ENCODE results near the gene PPP2R1A. TPM values are rescaled to one million over a fixed set of nuclear protein-coding genes. Genes with fewer than 3 reads are reported as not detected.

Gene PPP2R1A
- total RNA-seq, 6 experiments from 2014 or later = 326 to 383 (median 349) TPM

DNA sequence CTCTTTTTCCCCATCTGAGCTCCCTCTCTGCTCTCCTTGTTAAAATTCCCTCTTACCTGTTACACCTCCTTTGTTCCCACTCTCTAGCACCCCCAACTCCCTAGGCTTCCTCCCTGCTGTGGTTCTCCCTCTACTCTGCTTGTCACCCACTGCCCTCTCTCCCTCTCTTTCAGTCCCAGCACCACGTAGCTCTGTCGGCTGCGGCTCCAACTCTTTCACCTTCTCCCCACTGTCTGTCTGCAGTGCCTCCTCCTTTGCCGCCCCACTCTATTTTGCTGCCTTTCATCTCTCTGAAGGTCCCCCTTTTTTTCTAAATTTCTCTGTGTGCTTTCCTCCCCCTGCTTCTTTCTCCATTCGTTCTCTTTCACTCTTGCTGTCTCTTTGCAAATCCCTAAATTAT lies 19.5 kb upstream of the PPP2R1A start:
- Mint-ChIP-seq H3K36me3 (ENCODE audit: low read depth) (peaks cover 24% of the 10 kb centered on the region), H3K9me3 (peaks cover 7% of the 10 kb centered on the region), H3K27ac (peak overlapping the region; percentile 79), H3K4me3 (peak overlapping the region; percentile 96), H3K4me1 (ENCODE audit: low read depth) (peaks cover 16% of the 10 kb centered on the region), H3K27me3 (ENCODE audit: insufficient read depth) (peaks cover 1% of the 10 kb centered on the region; the same call in 1 of the 2 replicates)
- no peak for DNase-seq
- TF ChIP-seq, protein P1, sequence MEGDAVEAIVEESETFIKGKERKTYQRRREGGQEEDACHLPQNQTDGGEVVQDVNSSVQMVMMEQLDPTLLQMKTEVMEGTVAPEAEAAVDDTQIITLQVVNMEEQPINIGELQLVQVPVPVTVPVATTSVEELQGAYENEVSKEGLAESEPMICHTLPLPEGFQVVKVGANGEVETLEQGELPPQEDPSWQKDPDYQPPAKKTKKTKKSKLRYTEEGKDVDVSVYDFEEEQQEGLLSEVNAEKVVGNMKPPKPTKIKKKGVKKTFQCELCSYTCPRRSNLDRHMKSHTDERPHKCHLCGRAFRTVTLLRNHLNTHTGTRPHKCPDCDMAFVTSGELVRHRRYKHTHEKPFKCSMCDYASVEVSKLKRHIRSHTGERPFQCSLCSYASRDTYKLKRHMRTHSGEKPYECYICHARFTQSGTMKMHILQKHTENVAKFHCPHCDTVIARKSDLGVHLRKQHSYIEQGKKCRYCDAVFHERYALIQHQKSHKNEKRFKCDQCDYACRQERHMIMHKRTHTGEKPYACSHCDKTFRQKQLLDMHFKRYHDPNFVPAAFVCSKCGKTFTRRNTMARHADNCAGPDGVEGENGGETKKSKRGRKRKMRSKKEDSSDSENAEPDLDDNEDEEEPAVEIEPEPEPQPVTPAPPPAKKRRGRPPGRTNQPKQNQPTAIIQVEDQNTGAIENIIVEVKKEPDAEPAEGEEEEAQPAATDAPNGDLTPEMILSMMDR (IDR thresholded peaks at IDR 0.05) = no peak

DNA sequence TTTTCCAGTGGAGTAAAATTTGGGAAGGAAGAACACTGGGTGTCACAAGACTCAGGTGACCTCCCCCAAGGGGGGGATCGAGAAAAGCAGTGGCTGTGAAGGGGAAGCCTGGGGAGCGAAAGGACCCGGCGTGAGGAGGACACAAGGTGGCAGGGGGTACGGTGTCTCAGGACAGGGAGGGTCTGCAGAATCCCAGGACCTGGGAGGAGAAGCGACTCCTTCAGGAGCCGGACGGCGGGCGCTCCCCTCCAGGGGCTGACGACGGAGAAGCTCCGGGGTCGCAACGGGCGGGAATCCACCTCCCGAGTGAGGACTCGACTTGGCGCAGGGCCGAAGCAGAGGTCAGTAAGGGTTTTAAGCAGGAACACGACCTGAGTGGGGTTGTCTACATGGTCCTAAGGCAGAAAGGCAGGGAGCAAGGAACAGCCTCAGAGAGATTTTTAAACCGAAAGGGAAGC lies 19.0 kb upstream of the PPP2R1A start:
- no peak for DNase-seq
- H3K4me1 Mint-ChIP-seq (ENCODE audit: low read depth) = peaks cover 16% of the 10 kb centered on the region

DNA sequence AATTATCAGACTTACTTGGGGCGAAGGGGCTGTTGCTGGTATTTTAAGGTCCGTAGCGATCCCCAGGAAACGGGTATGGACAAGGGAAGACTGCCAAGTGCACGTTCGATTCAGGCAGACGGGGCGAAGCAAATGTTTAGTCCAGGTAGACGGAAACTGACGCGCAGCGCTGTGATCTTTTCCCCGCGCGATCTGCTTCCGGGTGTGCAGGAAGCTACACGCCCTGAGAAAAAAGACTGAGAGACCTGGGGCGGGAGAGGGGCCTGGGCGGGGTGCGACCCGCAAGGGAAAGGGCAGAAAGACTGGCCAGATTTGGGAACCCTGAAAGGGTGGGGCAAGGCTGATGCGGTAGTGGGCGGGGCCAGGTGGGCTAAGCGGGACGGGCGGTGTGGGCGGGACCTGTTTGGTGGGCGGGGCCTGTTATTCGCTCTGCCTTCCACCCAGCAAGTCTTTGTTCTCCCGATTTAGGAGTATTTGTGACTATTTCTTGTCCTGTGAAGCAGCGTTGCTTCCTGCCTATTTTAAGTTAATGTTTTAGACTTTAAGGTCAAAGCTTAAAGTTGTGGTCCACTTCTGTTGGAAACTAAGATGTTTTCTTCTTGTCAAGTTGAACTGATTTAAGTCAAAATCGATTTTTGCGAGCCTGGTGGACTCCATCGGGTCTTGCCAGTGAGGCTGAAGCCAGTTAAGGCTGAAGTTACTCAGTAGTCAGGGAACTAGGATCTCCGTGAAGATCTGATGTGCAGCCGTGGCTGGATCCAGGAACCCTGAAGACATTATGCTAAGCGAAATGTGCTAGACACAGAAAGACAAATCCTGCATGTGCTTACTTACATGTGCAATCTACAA lies 18.3 kb upstream of the PPP2R1A start, which contains the start of gene ZNF836:
TSS of gene ZNF836 (minus strand) at position 301 of the 849 bp plus-strand sequence. CDS start 3,549 bp downstream, outside the sequence.
- peaks cover 12% of the 10 kb centered on the region for H3K9me3 Mint-ChIP-seq
- TF ChIP-seq, protein P1 (IDR thresholded peaks at IDR 0.05) = no peak
- H3K27me3 Mint-ChIP-seq (ENCODE audit: insufficient read depth) = peaks cover 1% of the 10 kb centered on the region
- peak within 1 kb of the TSS; percentile 96 for H3K4me3 Mint-ChIP-seq
- H3K27ac Mint-ChIP-seq = peak within 1 kb of the TSS; percentile 79
- peak; percentile 47 for DNase-seq
- peaks cover 20% of the 10 kb centered on the region for H3K36me3 Mint-ChIP-seq (ENCODE audit: low read depth)
- peaks cover 16% of the 10 kb centered on the region for H3K4me1 Mint-ChIP-seq (ENCODE audit: low read depth)

More for the DNA sequence above, 19.0 kb upstream of the PPP2R1A start:
- H3K36me3 Mint-ChIP-seq (ENCODE audit: low read depth) = peaks cover 20% of the 10 kb centered on the region
- H3K27me3 Mint-ChIP-seq (ENCODE audit: insufficient read depth) = peaks cover 1% of the 10 kb centered on the region; the same call in 1 of the 2 replicates
- peak overlapping the region; percentile 96 for H3K4me3 Mint-ChIP-seq
- peak overlapping the region; percentile 79 for H3K27ac Mint-ChIP-seq
- peaks cover 12% of the 10 kb centered on the region for H3K9me3 Mint-ChIP-seq
- TF ChIP-seq, protein P1 (IDR thresholded peaks at IDR 0.05) = no peak

DNA sequence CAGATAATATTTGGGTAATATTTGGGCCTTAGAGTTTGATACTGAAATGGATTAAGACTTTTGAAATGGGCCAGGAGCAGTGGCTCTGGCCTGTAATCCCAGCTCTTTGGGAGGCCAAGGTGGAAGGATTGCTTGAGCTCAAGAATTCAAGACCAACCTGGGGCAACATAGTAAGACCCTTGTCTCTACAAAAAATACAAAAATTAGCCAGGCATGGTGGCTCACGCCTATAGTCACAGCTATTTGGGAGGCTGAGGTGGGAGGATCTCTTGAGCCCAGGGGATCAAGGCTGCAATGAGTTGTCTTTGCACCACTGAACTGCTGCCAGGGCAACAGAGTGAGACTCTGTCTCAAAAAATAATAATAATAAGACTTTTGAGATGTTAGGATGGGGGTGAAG lies 17.5 kb upstream of the PPP2R1A start:
- Mint-ChIP-seq H3K36me3 (ENCODE audit: low read depth) (peaks cover 20% of the 10 kb centered on the region), H3K4me1 (ENCODE audit: low read depth) (peaks cover 16% of the 10 kb centered on the region), H3K4me3 (peak overlapping the region; percentile 96; the same call in 1 of the 2 replicates), H3K27me3 (ENCODE audit: insufficient read depth) (peaks cover 1% of the 10 kb centered on the region), H3K27ac (no peak overlapping the region), H3K9me3 (peaks cover 11% of the 10 kb centered on the region)
- TF ChIP-seq, protein P1 (IDR thresholded peaks at IDR 0.05) = no peak
- no peak for DNase-seq

DNA sequence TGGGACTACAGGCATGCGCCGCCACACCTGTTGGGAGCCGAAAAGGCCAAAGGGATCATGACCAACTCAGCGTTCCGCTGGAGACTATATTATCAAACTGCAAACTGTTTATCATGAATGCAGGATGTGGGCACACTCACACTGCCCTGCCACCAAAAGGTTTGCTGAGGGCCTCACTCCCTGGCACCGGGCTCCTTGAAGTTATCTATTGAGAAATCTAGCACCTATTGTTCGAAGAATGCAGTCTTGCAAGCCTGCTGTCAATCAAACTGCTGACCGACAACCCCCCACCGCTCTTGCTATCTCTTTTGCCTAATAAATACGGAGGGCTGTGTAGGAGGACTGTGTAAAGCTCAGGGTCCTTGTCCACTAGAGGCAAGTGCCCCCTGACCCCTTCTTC lies 13.3 kb upstream of the PPP2R1A start:
- Mint-ChIP-seq H3K4me3 (no peak overlapping the region), H3K27ac (no peak overlapping the region), H3K4me1 (ENCODE audit: low read depth) (peaks cover 5% of the 10 kb centered on the region), H3K36me3 (ENCODE audit: low read depth) (peaks cover 5% of the 10 kb centered on the region; the same call in 1 of the 2 replicates), H3K27me3 (ENCODE audit: insufficient read depth) (no peaks in the 10 kb centered on the region; the same call in 1 of the 2 replicates), H3K9me3 (peaks cover 10% of the 10 kb centered on the region)
- TF ChIP-seq, protein P1 (IDR thresholded peaks at IDR 0.05) = no peak
- DNase-seq = no peak
